Uterus (tissue), 4 donors: ENCODE results near the gene KLRC2. TPM values are rescaled to one million over a fixed set of nuclear protein-coding genes. Genes with fewer than 3 reads are reported as not detected.
"Not testable (repeated sequence)": the region's sequence is repeated elsewhere in the genome, so short reads cannot be mapped to it uniquely, and the experiment has no call there.

Experiments used
- DNase-seq, 2 donors: peaks; one replicate each; pipeline ENCODE4 v3.0.0-alpha.2; 2019 to 2020
- H3K27ac ChIP-seq, 2 donors: fragments of 200-600 bp; sonication (generic); 1 replicate in 1 of 2; 2 replicates in 1 of 2; pipeline ENCODE4 v1.5.1; 2016 to 2018
- H3K27me3 ChIP-seq, 2 donors: fragments of 200-600 bp; sonication (generic); one replicate each; pipeline ENCODE4 v1.5.1; 2018 to 2019; ENCODE audit warnings: control low read depth in 1 of 2
- H3K36me3 ChIP-seq, 2 donors: fragments of 200-600 bp; sonication (generic); one replicate each; pipeline ENCODE4 v1.5.1; 2019; ENCODE audit warnings: control low read depth in 1 of 2
- H3K4me1 ChIP-seq, 2 donors: fragments of 200-600 bp; sonication (generic); one replicate each; pipeline ENCODE4 v1.5.1; 2018 to 2019; ENCODE audit warnings: control low read depth in 1 of 2
- H3K4me3 ChIP-seq, 2 donors: fragments of 200-600 bp; sonication (generic); 1 replicate in 1 of 2; 2 replicates in 1 of 2; pipeline ENCODE4 v1.5.1; 2018 to 2019; ENCODE audit warnings: mild to moderate bottlenecking in 1 of 2
- H3K9me3 ChIP-seq, 2 donors: fragments of 200-600 bp; sonication (generic); one replicate each; pipeline ENCODE4 v1.5.1; 2019; ENCODE audit warnings: control low read depth in 1 of 2
- CTCF ChIP-seq, 4 experiments: fragments of 200-600 bp in 2 of 4; fragments of 450-650 bp in 2 of 4; sonication (generic) in 2 of 4; IDR thresholded peaks; one replicate each; pipeline ENCODE4 v1.5.1; 2016 to 2019; ENCODE audit warnings: antibody characterized with exemption in 4 of 4, mild to moderate bottlenecking in 2 of 4, moderate library complexity in 1 of 4
- POLR2A ChIP-seq, 2 donors: fragments of 450-650 bp; IDR thresholded peaks; one replicate each; pipeline ENCODE4 v1.6.1; 2016; ENCODE audit warnings: antibody characterized with exemption in 2 of 2, mild to moderate bottlenecking in 1 of 2, moderate library complexity in 1 of 2
- intact Hi-C: fragments of 100-400 bp; cut with DNase I; formaldehyde crosslinking; loops from one replicate; pipeline ENCODE4 v1.15.1; 2023; ENCODE audit warnings: low total_unique reads
- total RNA-seq, 4 donors: library from RNA; depleted of rRNA in 3 of 4; stranded (reverse); fragments of >200 nt in 3 of 4; gene quantifications; one replicate each; pipeline versions ENCODE4 v1.1.0 to v1.2.4, GENCODE V29; 2014 to 2023
- donor health status: DM: yes; HTN: yes; CAD: no.

Gene KLRC2
- total RNA-seq, 4 donors from 2014 or later, result 2.2 TPM; not detected in 3

- Histone ChIP-seq H3K9me3 (no peaks in the 10 kb centered on the region), H3K27ac (no peak overlapping the region), H3K4me1 (no peaks in the 10 kb centered on the region), H3K4me3 (no peak overlapping the region), H3K27me3 (no peaks in the 10 kb centered on the region), H3K36me3 (no peaks in the 10 kb centered on the region)
- DNase-seq, result no peak
- intact Hi-C loops, result no loop called here
- TF ChIP-seq POLR2A (IDR thresholded peaks at IDR 0.05), result no peak
- no peak for TF ChIP-seq CTCF (IDR thresholded peaks at IDR 0.05)
These were observed 40.3 kb downstream of the KLRC2 start for GRCh38 chr12:10395390-10395998.

GRCh38 chr12:10394531-10395152 lies 41.2 kb downstream of the KLRC2 start:
- H3K4me1 ChIP-seq, result not testable (repeated sequence)

GRCh38 chr12:10393291-10393690 lies 42.5 kb downstream of the KLRC2 start:
- TF ChIP-seq POLR2A (IDR thresholded peaks at IDR 0.05) (no peak), CTCF (IDR thresholded peaks at IDR 0.05) (no peak)
- Histone ChIP-seq H3K9me3 (no peaks in the 10 kb centered on the region), H3K4me3 (no peak overlapping the region), H3K27ac (no peak overlapping the region), H3K4me1 (no peaks in the 10 kb centered on the region), H3K27me3 (no peaks in the 10 kb centered on the region), H3K36me3 (no peaks in the 10 kb centered on the region)
- intact Hi-C loops, result no loop called here
- no peak for DNase-seq

More at GRCh38 chr12:10394531-10395152, 41.2 kb downstream of the KLRC2 start:
- intact Hi-C loops, H3K4me3 ChIP-seq, H3K27ac ChIP-seq, DNase-seq, H3K36me3 ChIP-seq, H3K27me3 ChIP-seq, H3K9me3 ChIP-seq: not testable (repeated sequence)

- intact Hi-C loops, result no loop called here
- H3K27me3 ChIP-seq, result no peaks in the 10 kb centered on the region
- no peaks in the 10 kb centered on the region for H3K36me3 ChIP-seq
- no peak overlapping the region for H3K27ac ChIP-seq
- DNase-seq, result no peak
- no peaks in the 10 kb centered on the region for H3K9me3 ChIP-seq
- H3K4me1 ChIP-seq, result no peaks in the 10 kb centered on the region
- TF ChIP-seq POLR2A (IDR thresholded peaks at IDR 0.05), result no peak
- TF ChIP-seq CTCF (IDR thresholded peaks at IDR 0.05), result no peak
- no peak overlapping the region for H3K4me3 ChIP-seq
These were observed 43.3 kb downstream of the KLRC2 start for GRCh38 chr12:10392394-10392930.

- H3K9me3 ChIP-seq, H3K27ac ChIP-seq, intact Hi-C loops, DNase-seq, H3K27me3 ChIP-seq, H3K4me1 ChIP-seq, H3K4me3 ChIP-seq, H3K36me3 ChIP-seq: not testable (repeated sequence)
These were observed 44.8 kb downstream of the KLRC2 start for GRCh38 chr12:10390991-10391390.

DNA sequence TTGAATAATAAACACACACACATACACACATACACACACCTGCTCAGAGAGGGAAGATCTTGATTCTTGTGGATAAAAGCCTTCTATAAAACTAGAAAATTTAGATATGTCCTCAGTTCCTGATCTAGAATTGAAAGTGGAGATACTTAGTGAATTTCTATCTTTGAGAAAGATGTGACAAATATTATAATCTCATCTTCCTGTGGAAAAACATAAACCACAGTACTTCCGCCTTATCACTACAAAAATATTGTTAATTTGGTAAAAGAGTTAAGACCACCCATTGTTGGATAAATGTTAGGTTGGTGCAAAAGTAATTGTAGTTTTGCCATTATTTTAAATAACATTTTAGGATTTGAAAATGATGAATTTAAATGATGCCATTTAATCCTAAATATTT lies 45.9 kb downstream of the KLRC2 start, which contains the start of gene KLRK1:
Gene KLRK1 (minus strand): TSS at position 138 of the 400 bp plus-strand sequence. CDS start 1,231 bp downstream, outside the sequence.
- intact Hi-C loops, result no loop called here
- no peak for TF ChIP-seq CTCF (IDR thresholded peaks at IDR 0.05)
- no peak for TF ChIP-seq POLR2A (IDR thresholded peaks at IDR 0.05)
- H3K4me1 ChIP-seq, result no peaks in the 10 kb centered on the region

More for the DNA sequence above, 45.9 kb downstream of the KLRC2 start, which contains the start of gene KLRK1:
- Histone ChIP-seq H3K9me3 (no peaks in the 10 kb centered on the region), H3K27me3 (no peaks in the 10 kb centered on the region), H3K36me3 (no peaks in the 10 kb centered on the region), H3K27ac (no peak within 1 kb of the TSS), H3K4me3 (no peak within 1 kb of the TSS)
- DNase-seq, result no peak
